ENCODE data around the gene WDR93.
"Not testable (repeated sequence)": the region's sequence is repeated elsewhere in the genome, so short reads cannot be mapped to it uniquely, and the experiment has no call there.

The WDR93 gene

DNA sequence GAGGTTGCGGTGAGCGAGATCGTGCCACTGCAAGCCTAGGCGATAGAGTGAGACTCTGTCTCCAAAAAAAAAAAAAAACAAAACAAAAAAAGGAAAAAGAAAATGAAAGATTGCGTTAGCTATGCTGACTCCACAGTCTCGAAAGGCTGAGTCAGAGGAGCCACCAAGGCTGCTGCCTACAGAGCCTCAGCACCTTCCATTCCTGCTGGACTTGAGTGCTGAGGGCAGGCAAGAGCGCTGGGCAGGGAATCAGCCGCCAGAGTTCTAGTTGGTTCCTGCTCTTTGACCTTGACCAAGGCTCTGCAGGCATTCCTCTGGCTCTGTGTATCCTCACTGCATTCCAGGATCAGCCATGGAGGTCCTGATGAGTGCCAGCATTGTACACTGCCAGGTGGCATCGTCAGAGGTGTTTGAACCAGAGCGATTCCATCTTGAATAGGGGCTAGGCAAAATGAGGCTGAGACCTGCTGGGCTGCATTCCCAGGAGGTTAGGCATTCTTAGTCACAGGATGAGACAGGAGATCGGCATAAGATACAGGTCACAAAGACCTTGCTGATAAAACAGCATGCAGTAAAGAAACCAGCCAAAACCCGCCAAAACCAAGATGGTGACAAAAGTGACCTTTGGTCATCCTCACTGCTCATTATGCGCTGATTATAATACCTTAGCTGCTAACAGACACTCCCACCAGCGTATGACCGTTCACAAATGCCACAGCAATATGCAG lies 91.4 kb downstream of the WDR93 start:
- DNase-seq (ENCODE audit: low read depth): no peak
- no peak overlapping the region for H3K4me3 ChIP-seq (ENCODE audit: low read depth, low read length)

DNA sequence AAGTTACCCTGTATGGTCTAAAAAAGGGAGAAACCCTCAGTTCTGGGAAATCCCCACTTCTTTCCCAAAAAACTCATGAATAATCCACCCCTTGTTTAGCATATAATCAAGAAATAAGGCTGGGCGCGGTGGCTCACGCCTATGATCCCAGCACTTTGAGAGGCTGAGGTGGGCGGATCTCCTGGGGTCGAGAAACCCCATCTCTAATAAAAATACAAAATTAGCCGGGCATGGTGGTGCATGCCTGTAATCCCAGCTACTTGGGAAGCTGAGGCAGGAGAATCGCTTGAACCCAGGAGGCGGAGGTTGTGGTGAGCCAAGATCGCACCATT lies 92.0 kb downstream of the WDR93 start:
- not testable (repeated sequence) for H3K4me3 ChIP-seq (ENCODE audit: low read depth, low read length); DNase-seq (ENCODE audit: low read depth)

- no peak for DNase-seq (ENCODE audit: low read depth)
- H3K4me3 ChIP-seq (ENCODE audit: low read depth, low read length): no peak overlapping the region
Measured at GRCh38 chr15:89783111-89783860, 92.7 kb downstream of the WDR93 start.

GRCh38 chr15:89783861-89784685 lies 93.5 kb downstream of the WDR93 start:
- no peak for DNase-seq (ENCODE audit: low read depth)
- no peak overlapping the region for H3K4me3 ChIP-seq (ENCODE audit: low read depth, low read length)

DNA sequence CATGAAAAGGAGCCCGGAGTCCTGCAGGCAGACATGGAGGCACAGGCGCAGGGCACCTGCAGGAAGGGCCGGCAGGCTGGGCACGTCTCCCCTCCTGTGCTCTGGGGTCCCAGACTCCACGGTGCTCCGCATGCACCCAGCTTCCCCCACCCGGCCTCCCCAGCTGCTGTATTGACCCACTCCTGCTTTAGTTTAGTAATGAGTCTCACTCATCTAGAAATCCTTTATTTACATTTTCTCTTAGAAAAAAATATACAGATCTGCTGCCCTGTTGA lies 94.0 kb downstream of the WDR93 start:
- no peak overlapping the region for H3K4me3 ChIP-seq (ENCODE audit: low read depth, low read length)
- no peak for DNase-seq (ENCODE audit: low read depth)

- no peak for DNase-seq (ENCODE audit: low read depth)
- H3K4me3 ChIP-seq (ENCODE audit: low read depth, low read length): no peak overlapping the region
Measured at GRCh38 chr15:89785064-89785773, 94.6 kb downstream of the WDR93 start.

DNA sequence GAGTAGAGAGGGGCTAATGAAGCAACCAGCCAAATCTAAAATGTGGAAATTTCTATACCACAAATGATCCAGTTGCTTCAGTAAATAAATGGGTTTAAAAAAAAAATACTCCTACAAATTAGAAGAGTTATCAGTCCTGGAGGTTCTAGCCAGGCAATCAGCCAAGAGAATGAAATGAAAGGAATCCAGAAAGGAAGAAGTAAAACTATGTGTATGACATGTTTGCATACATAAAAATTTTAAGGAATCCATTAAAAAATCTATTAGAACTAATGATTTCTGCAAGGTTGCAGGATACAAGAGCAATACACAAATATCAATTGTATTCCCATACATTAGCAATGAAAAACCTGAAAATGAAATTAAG lies 95.1 kb downstream of the WDR93 start:
- DNase-seq (ENCODE audit: low read depth): no peak
- H3K4me3 ChIP-seq (ENCODE audit: low read depth, low read length): no peak overlapping the region

GRCh38 chr15:89787944-89788343 lies 97.3 kb downstream of the WDR93 start:
- no peak overlapping the region for H3K4me3 ChIP-seq (ENCODE audit: low read depth, low read length)
- no peak for DNase-seq (ENCODE audit: low read depth)

GRCh38 chr15:89788585-89788984 lies 98.0 kb downstream of the WDR93 start:
- H3K4me3 ChIP-seq (ENCODE audit: low read depth, low read length); DNase-seq (ENCODE audit: low read depth): not testable (repeated sequence)

DNA sequence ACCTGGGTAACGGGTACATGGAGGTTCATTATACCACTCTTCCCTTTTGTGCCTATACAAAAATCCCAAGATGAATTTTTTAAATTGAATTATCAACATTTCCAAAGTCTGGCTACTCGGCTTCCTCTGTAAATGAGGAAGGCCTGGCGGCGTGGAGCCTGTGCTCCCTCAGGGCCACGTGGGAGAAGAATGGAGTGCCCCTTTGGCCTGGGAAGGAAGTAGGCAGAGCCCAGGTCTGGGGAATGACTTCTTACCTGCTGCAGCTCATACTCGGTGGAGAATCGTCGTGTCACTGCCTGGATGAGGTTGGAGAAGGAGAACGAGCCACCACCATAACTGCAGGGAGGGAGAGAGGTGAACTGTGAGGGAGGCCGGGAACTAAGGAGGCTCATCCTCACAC lies 99.6 kb downstream of the WDR93 start:
- no peak overlapping the region for H3K4me3 ChIP-seq (ENCODE audit: low read depth, low read length)
- no peak for DNase-seq (ENCODE audit: low read depth)

- DNase-seq (ENCODE audit: low read depth): no peak
- H3K4me3 ChIP-seq (ENCODE audit: low read depth, low read length): no peak overlapping the region
Measured at GRCh38 chr15:89790661-89791060, 100.0 kb downstream of the WDR93 start.

DNA sequence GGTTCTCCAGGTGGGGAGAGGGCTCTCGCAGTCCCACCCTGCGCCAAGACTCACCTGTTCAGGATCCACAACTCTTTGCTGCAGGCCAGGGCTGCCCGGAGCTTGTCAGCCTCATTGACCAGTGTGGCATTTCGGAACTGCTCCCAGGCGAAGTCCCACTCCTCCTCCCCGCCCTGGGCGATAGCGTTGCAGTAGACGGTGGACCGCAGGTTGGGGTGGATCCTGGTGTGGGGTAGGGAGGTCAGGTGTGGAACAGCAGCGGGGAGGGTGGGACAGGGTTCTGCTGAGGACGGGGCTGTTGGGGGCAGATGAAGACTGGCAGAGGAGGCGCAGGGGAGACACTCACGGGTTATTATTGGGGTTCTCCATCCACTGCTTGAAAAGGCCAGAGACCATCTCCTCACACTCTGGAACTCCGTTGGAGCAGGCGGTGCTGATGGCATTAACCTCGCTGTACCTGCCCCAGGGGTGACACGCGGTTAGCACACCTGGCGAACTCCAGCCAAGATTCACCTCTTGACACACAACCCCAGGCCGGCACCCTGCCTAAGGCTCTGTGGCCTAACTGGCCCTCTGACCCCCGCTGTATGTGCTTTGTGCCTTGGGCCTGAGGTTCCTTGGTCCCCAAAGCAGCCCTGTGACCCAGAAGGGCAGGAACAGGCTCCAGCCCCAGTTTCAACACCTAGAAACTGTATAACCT lies 101.6 kb downstream of the WDR93 start:
- no peak for DNase-seq (ENCODE audit: low read depth)
- no peak overlapping the region for H3K4me3 ChIP-seq (ENCODE audit: low read depth, low read length)

Measured in skeletal muscle cell (primary cell).